Neuronal stem cell (in vitro differentiated cells): ENCODE data around the gene CACHD1.

ENCODE experiments used
- DNase-seq: peaks from one replicate; pipeline ENCODE4 v3.0.0-alpha.2; 2013; ENCODE audit warnings: low spot score
- H2AFZ ChIP-seq: one replicate; pipeline ENCODE4 v1.6.1; 2013; ENCODE audit warnings: mild to moderate bottlenecking, low read length, inconsistent platforms
- H2AK5ac ChIP-seq: 2 replicates; pipeline ENCODE4 v1.6.1; 2013; ENCODE audit warnings: low read depth, mild to moderate bottlenecking, inconsistent platforms, low read length, moderate library complexity, mixed read lengths
- H2BK120ac ChIP-seq: 2 replicates; pipeline ENCODE4 v1.6.1; 2013; ENCODE audit warnings: low read depth, mild to moderate bottlenecking, inconsistent platforms, low read length, moderate library complexity, mixed read lengths
- H2BK12ac ChIP-seq: one replicate; pipeline ENCODE4 v1.6.1; 2013; ENCODE audit warnings: low read length, inconsistent platforms
- H2BK15ac ChIP-seq: 2 replicates; pipeline ENCODE4 v1.6.1; 2013; ENCODE audit warnings: mild to moderate bottlenecking, low read length, inconsistent platforms, mixed read lengths
- H2BK5ac ChIP-seq: one replicate; pipeline ENCODE4 v1.6.1; 2013; ENCODE audit warnings: inconsistent platforms, mild to moderate bottlenecking, low read length, moderate library complexity
- H3K14ac ChIP-seq: one replicate; pipeline ENCODE4 v1.6.1; 2013; ENCODE audit warnings: low read length, inconsistent platforms
- H3K18ac ChIP-seq: 2 replicates; pipeline ENCODE4 v1.6.1; 2013; ENCODE audit warnings: low read length, inconsistent platforms
- H3K23ac ChIP-seq: 2 replicates; pipeline ENCODE4 v1.6.1; 2013; ENCODE audit warnings: low read depth, mild to moderate bottlenecking, mixed read lengths, low read length, inconsistent platforms; ENCODE audit not compliant: poor library complexity
- H3K27ac ChIP-seq: replicated peaks from 3 replicates; pipeline ENCODE4 v1.5.1; 2013; ENCODE audit warnings: low read length, inconsistent platforms
- H3K27me3 ChIP-seq, 3 experiments: 2 replicates each; pipeline ENCODE4 v1.6.1; 2013; ENCODE audit warnings: low read length in 3 of 3, mild to moderate bottlenecking in 2 of 3, inconsistent platforms in 1 of 3, low read depth in 1 of 3, mixed read lengths in 1 of 3, moderate library complexity in 1 of 3; ENCODE audit not compliant: control insufficient read depth in 3 of 3, insufficient read depth in 3 of 3
- H3K36me3 ChIP-seq, 2 donors: replicated peaks in 1 of 2; 2 replicates each; pipeline ENCODE4 v1.6.1; 2013; ENCODE audit warnings: low read length in 2 of 2; ENCODE audit not compliant: control insufficient read depth in 2 of 2, insufficient read depth in 2 of 2
- H3K4ac ChIP-seq: 2 replicates; pipeline ENCODE4 v1.6.1; 2013; ENCODE audit warnings: inconsistent platforms, mild to moderate bottlenecking, low read length, moderate library complexity
- H3K4me1 ChIP-seq, 2 donors: 1 replicate in 1 of 2; 2 replicates in 1 of 2; pipeline ENCODE4 v1.6.1; 2013; ENCODE audit warnings: low read length in 2 of 2, low read depth in 1 of 2; ENCODE audit not compliant: control insufficient read depth in 2 of 2, insufficient read depth in 1 of 2
- H3K4me2 ChIP-seq: one replicate; pipeline ENCODE4 v1.6.1; 2013; ENCODE audit warnings: mild to moderate bottlenecking, low read length, inconsistent platforms; ENCODE audit not compliant: insufficient read depth, poor library complexity, severe bottlenecking
- H3K4me3 ChIP-seq, 2 donors: 2 replicates each; pipeline ENCODE4 v1.5.1; 2013; ENCODE audit warnings: low read length in 2 of 2, mild to moderate bottlenecking in 2 of 2, inconsistent platforms in 1 of 2, moderate library complexity in 1 of 2
- H3K79me1 ChIP-seq: one replicate; pipeline ENCODE4 v1.6.1; 2013; ENCODE audit warnings: low read depth, mild to moderate bottlenecking, inconsistent platforms, low read length, moderate library complexity
- H3K9ac ChIP-seq: one replicate; pipeline ENCODE4 v1.6.1; 2013; ENCODE audit warnings: mild to moderate bottlenecking, low read depth, low read length, inconsistent platforms; ENCODE audit not compliant: poor library complexity
- H3K9me3 ChIP-seq, 2 donors: replicated peaks in 1 of 2; 2 replicates each; pipeline versions ENCODE3 to v1.6.1; 2013; ENCODE audit warnings: low read length in 2 of 2, mild to moderate bottlenecking in 2 of 2, inconsistent platforms in 1 of 2, low read depth in 1 of 2, mixed read lengths in 1 of 2, moderate library complexity in 1 of 2; ENCODE audit not compliant: control insufficient read depth in 2 of 2, insufficient read depth in 1 of 2
- H4K8ac ChIP-seq: one replicate; pipeline ENCODE4 v1.6.1; 2013; ENCODE audit warnings: low read depth, mild to moderate bottlenecking, inconsistent platforms, low read length, moderate library complexity
- H4K91ac ChIP-seq: one replicate; pipeline ENCODE4 v1.6.1; 2013; ENCODE audit warnings: low read length, low read depth, mild to moderate bottlenecking, inconsistent platforms; ENCODE audit not compliant: poor library complexity
- WGBS, 2 donors: extraction: QIAGEN DNeasy Blood & Tissue Kit; methylation state at CpG; one replicate each; pipeline ENCODE4 v1.1.7; 2013; ENCODE audit warnings: missing lambda C conversion rate in 2 of 2, mixed read lengths in 1 of 2; ENCODE audit not compliant: insufficient read length in 2 of 2, insufficient replicate concordance in 1 of 2; ENCODE audit errors: extremely low coverage in 2 of 2; 5-methylcytosine and 5-hydroxymethylcytosine counted together

The CACHD1 gene

DNA sequence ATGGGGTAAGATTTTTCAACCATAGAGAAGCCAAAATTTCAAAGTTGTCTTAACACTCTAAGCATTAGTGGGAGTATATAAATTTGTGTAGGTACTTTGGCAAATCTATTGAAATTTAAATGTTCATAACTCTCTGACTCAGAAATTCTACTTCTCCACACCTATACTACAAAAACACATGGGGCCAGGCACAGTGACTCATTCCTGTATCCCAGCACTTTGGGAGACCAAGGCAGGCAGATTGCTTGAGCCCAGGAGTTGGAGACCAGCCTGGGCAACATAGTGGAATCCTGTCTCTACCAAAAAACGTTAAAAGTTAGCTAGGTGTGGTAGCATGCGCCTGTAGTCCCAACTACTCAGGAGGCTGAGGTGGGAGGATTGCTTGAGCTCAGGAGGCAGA, 233.7 kb downstream of the CACHD1 start:
- Histone ChIP-seq H3K9me3 (no peaks in the 10 kb centered on the region), H3K4me3 (no peak overlapping the region)

DNA sequence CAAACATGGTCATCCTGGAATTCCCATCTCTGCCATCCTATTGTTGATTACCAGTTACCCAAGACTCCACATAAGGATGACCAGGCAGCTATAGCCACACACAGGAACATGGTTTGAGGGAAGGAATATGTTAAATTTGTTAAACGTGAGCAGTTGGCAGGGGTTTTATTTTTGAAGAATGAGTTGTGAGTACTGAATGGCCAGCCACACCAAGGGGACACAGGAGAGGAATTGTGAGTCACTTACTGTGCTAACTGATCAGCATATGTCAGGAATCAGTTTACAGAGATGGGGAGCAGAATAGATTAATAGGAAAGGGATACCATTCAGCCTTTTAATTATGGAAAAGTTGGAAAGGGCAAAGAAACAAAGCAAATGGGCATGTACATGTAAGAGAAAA, 235.7 kb downstream of the CACHD1 start:
- Histone ChIP-seq H2BK5ac (no peak overlapping the region), H3K23ac (no peak overlapping the region), H3K9ac (no peak overlapping the region), H2BK12ac (no peak overlapping the region), H2BK120ac (no peak overlapping the region), H3K4me2 (no peak overlapping the region), H2AK5ac (no peak overlapping the region), H3K27me3 (no peaks in the 10 kb centered on the region), H3K14ac (no peak overlapping the region), H3K79me1 (no peaks in the 10 kb centered on the region), H3K27ac (no peak overlapping the region), H2AFZ (no peak overlapping the region), H3K4me3 (no peak overlapping the region), H3K4ac (no peak overlapping the region), H4K8ac (no peak overlapping the region), H3K18ac (no peak overlapping the region), H4K91ac (no peak overlapping the region), H3K4me1 (peaks cover 0 to 3% of the 10 kb centered on the region in 2 donors), H2BK15ac (no peak overlapping the region), H3K36me3 (no peaks in the 10 kb centered on the region), H3K9me3 (no peaks in the 10 kb centered on the region)
- DNase-seq = no peak
- 100% methylated on average over 1 of the region's 1 CpG; no CpG with 5 or more reads in 1 of the 2 donors for WGBS, 2 donors

More for the DNA sequence above, 233.7 kb downstream of the CACHD1 start:
- no CpG with 5 or more reads among the region's 2 CpGs for WGBS, 2 donors
- Histone ChIP-seq H2AK5ac (no peak overlapping the region), H2BK120ac (no peak overlapping the region), H2BK5ac (no peak overlapping the region), H4K91ac (no peak overlapping the region), H2AFZ (no peak overlapping the region), H3K9ac (no peak overlapping the region), H3K27ac (no peak overlapping the region), H3K18ac (no peak overlapping the region), H3K23ac (no peak overlapping the region), H3K79me1 (no peaks in the 10 kb centered on the region), H3K4me2 (no peak overlapping the region), H3K4me1 (peaks cover 6 to 14% of the 10 kb centered on the region in 2 donors), H3K36me3 (no peaks in the 10 kb centered on the region), H4K8ac (no peak overlapping the region), H3K14ac (no peak overlapping the region), H2BK12ac (no peak overlapping the region), H2BK15ac (no peak overlapping the region), H3K4ac (no peak overlapping the region), H3K27me3 (no peaks in the 10 kb centered on the region)
- no peak for DNase-seq

DNA sequence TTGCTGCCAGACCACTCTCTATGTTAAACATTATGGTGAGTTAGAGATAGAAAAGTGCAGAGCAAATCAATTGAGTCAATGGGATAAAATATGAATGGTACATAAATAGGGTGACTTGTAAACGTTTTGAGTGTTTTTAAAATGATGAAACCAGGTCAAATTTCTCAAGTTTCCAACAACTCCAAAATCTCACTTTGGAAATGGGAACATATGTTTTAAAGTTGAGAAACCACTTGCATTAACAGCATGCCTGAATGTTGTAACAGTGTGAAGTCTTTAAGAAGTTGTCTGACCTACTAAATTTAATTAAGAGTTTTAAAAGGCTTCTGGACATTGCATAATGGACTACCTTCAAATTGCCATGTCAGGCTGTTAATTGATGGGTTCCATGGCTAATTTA, 241.3 kb downstream of the CACHD1 start:
- Histone ChIP-seq H2BK5ac (no peak overlapping the region), H3K4me3 (no peak overlapping the region), H2AFZ (no peak overlapping the region), H3K23ac (no peak overlapping the region), H3K4ac (no peak overlapping the region), H2BK12ac (no peak overlapping the region), H2AK5ac (no peak overlapping the region), H3K9me3 (no peaks in the 10 kb centered on the region), H3K14ac (no peak overlapping the region), H3K18ac (no peak overlapping the region), H3K79me1 (no peaks in the 10 kb centered on the region), H3K4me2 (no peak overlapping the region), H3K27ac (no peak overlapping the region), H4K8ac (no peak overlapping the region), H3K27me3 (peaks cover 0 to 7% (median 0%) of the 10 kb centered on the region in 3 experiments), H3K9ac (no peak overlapping the region), H2BK15ac (no peak overlapping the region), H4K91ac (no peak overlapping the region), H2BK120ac (no peak overlapping the region), H3K4me1 (no peaks in the 10 kb centered on the region), H3K36me3 (no peaks in the 10 kb centered on the region)
- no peak for DNase-seq
- whole genome bisulfite sequencing, 2 donors = no CpG with 5 or more reads among the region's 1 CpG

DNA sequence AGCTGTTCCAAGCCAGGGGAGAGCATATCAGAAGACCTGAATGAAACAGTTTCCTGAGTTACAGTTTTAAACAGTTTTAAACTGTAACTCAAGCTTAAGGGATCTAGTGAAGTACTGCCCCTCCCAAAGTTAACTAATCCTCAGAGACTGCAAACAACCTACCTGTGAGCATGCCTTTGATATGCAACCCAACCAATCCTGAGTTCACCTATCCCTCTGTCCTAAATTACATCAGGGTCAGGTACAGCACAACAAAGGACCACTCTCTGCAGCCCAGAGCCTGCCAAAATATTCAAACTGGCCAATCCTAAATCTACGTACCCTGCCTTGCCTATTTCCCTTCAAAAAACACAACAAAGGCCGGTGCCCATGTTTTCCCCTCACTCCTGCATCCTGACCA, 242.1 kb downstream of the CACHD1 start:
- WGBS, 2 donors = no CpG with 5 or more reads among the region's 2 CpGs
- no peak overlapping the region for H3K4me3 ChIP-seq
- no peak overlapping the region for H3K4me2 ChIP-seq
- H3K4ac ChIP-seq = no peak overlapping the region
- H3K4me1 ChIP-seq = no peaks in the 10 kb centered on the region
- peaks cover 0 to 7% (median 0%) of the 10 kb centered on the region in 3 experiments for H3K27me3 ChIP-seq
- no peak overlapping the region for H2BK15ac ChIP-seq
- H2BK5ac ChIP-seq = no peak overlapping the region
- no peak overlapping the region for H3K18ac ChIP-seq
- no peak for DNase-seq
- H3K23ac ChIP-seq = no peak overlapping the region
- no peak overlapping the region for H3K9ac ChIP-seq
- no peaks in the 10 kb centered on the region for H3K9me3 ChIP-seq
- H3K14ac ChIP-seq = no peak overlapping the region
- no peak overlapping the region for H2AK5ac ChIP-seq
- H3K36me3 ChIP-seq = no peaks in the 10 kb centered on the region
- no peak overlapping the region for H2BK120ac ChIP-seq
- H4K91ac ChIP-seq = no peak overlapping the region
- H2AFZ ChIP-seq = no peak overlapping the region
- no peak overlapping the region for H4K8ac ChIP-seq
- no peak overlapping the region for H2BK12ac ChIP-seq
- H3K27ac ChIP-seq = no peak overlapping the region
- H3K79me1 ChIP-seq = no peaks in the 10 kb centered on the region
